Esophagus muscularis mucosa (tissue), 4 donors: ENCODE data around the gene MIPOL1.

Experiments used
- CTCF ChIP-seq, 3 experiments: fragments of 200-600 bp in 2 of 3; fragments of 450-650 bp in 1 of 3; sonication (generic) in 2 of 3; IDR thresholded peaks; one replicate each; pipeline ENCODE4 v1.5.1; 2017 to 2019; ENCODE audit warnings: antibody characterized with exemption in 3 of 3, mild to moderate bottlenecking in 2 of 3, moderate library complexity in 1 of 3
- EP300 ChIP-seq: sonication (generic); formaldehyde crosslinking; IDR thresholded peaks from one replicate; pipeline ENCODE4 v1.6.1; 2017; ENCODE audit warnings: antibody characterized with exemption
- POLR2A ChIP-seq: fragments of 450-650 bp; IDR thresholded peaks from one replicate; pipeline ENCODE4 v1.6.1; 2017; ENCODE audit warnings: antibody characterized with exemption, moderate library complexity, mild to moderate bottlenecking, low read depth

- no peak for TF ChIP-seq CTCF (IDR thresholded peaks at IDR 0.05)
- no peak for TF ChIP-seq POLR2A
- no peak for TF ChIP-seq EP300
Measured at GRCh38 chr14:37474191-37474590, 276.5 kb downstream of the MIPOL1 start.
